CD4-positive, alpha-beta T cell treated with Interleukin-15 for 1 hour (primary cell): Measurements from ENCODE around the gene GPSM3.

Experiments used
- DNase-seq: peaks from one replicate; pipeline ENCODE4 v3.0.0-alpha.2; 2020

The GPSM3 gene

DNA sequence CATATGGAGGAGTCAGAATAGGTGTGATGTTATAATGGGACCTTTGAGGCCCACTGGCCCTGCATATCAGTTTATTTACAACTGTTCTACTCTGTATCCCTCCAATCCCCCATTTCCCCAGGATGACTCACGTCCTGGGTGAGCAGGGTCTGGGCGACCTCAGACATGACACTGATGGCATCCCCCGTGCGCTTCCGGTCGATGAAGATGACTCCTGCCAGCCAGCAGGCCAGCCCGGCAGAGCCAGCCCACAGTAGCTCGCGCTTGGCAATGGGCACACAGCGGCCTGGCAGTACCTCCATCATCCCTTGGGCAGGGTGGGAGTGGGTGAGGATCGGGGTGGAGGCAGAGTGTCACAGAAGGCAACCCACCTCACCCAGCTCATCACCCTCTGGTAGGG is 22.1 kb downstream of the GPSM3 start:
- DNase-seq = no peak

DNA sequence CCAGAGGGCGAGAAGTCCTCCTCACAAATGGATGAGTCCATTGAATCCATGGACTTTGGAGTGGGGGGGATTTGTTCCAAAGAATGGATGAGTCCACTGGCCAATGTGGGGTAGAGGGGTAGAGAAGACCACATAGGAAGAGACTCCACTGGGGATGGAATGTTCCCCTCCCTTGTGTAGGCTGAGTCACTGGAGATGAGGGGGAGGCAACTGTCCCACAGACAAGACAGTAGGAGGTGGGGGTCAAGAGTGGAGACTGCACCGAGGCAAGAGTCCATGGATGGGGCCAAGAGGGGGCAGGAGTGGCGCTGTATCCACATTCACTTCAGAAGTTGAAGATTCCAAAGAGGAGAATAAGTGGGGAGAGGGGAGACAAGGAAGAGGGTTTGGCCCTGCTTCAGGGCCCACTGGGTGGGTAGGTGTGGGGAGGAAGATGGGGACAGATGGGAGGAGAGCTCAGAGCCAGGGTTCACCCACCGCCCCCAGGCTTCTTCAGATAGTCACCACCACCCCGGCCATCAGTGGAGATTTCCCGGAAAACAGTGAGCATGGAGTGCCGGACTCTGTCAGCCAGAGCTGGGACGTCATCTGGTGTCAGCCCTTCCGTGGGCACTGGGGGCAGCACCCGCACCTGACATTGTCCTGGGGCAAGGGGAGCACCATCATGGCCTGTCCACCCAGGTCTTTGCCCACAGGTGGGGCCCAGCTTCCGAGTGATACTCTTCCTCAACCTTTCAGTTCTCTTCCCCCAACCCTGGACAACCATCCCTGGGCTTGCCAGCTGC is 23.4 kb downstream of the GPSM3 start:
- no peak for DNase-seq

GRCh38 chr6:32168350-32168749 is 24.1 kb downstream of the GPSM3 start:
- no peak for DNase-seq

- DNase-seq = no peak
Measured at GRCh38 chr6:32167761-32168262, 24.6 kb downstream of the GPSM3 start.

DNA sequence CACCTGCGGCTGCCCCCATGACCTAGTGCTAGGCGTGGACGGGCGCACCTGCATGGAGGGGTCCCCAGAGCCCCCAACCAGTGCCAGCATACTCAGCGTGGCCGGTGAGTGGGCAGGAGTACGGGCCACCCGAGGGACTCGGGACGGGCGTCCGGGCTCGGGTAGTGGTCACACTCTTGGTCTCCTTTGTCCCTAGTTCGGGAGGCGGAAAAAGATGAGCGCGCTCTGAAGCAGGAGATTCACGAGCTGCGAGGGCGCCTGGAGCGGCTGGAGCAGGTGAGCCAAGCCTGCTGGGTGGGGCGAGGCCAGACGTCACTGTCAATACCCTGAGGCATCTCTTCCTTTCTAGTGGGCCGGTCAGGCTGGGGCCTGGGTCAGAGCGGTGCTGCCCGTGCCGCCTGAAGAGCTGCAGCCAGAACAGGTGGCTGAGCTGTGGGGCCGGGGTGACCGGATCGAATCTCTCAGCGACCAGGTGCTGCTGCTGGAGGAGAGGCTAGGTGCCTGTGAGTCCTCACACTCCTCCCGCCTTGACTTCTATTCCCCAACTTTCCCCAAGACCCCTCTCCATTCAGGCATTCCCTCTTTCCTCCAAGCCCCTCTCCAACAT is 25.2 kb downstream of the GPSM3 start:
- DNase-seq = no peak

- DNase-seq = no peak
Measured at GRCh38 chr6:32166411-32167061, 25.9 kb downstream of the GPSM3 start.

- DNase-seq = no peak
Measured at GRCh38 chr6:32164295-32164694, 28.1 kb downstream of the GPSM3 start, which contains the start of gene EGFL8. EGFL8 (plus strand) TSS chr6:32164595; CDS start chr6:32166166, 1,571 bp downstream.

DNA sequence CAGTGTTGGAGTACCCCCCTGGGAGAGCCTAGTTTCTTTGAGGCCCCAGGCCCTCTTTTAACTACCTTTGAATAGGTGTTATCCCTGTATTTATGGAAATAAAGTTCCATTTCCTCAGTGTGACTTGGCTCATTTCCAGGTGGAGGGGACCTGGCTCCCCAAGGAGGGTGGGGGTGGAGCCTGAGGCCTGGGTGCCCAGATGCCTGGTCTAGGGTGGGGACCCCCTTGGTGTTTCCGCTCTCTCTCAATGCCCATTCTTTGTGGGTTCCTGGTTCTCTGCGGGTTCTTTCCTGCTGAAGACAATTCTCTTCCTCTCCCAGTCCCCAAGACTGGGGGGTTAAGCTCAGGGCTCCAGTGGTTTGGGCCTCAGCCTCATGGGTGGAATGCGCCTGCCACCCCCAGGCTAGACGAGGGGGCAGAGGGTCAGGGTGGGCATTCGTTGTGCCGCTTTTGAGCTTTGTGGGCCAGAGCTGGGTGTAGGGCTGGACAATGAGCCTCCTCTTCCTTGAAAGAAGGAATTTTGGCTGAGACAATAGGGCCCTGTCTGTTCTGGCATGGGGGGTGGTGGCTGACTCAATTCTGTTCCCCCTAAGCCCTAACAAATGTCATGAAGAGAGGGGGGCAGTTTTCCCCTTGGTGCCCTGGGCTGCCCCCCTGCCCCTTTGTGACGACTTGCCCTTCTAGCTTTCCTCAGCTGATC is 28.7 kb downstream of the GPSM3 start:
- no peak for DNase-seq

- no peak for DNase-seq
Measured at GRCh38 chr6:32158052-32158451, 34.4 kb downstream of the GPSM3 start.

DNA sequence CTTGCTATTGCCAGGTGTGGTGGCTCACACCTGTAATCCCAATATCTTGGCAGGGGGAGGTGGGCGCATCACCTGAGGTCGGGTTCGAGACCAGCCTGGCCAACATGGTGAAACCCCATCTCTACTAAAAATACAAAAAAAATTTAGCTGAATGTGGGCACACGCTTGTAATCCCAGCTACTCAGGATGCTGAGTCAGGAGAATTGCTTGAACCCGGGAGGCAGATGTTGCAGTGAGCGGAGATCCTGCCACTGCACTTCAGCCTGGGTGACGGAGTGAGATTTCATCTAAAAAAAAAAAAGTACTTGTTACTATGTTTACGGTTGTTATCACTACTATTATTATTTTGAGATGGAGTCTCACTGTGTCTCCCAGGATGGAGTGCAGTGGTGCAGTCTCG is 35.6 kb downstream of the GPSM3 start:
- no peak for DNase-seq

GRCh38 chr6:32154514-32155161 is 37.8 kb downstream of the GPSM3 start:
- peak; percentile 75 for DNase-seq

DNA sequence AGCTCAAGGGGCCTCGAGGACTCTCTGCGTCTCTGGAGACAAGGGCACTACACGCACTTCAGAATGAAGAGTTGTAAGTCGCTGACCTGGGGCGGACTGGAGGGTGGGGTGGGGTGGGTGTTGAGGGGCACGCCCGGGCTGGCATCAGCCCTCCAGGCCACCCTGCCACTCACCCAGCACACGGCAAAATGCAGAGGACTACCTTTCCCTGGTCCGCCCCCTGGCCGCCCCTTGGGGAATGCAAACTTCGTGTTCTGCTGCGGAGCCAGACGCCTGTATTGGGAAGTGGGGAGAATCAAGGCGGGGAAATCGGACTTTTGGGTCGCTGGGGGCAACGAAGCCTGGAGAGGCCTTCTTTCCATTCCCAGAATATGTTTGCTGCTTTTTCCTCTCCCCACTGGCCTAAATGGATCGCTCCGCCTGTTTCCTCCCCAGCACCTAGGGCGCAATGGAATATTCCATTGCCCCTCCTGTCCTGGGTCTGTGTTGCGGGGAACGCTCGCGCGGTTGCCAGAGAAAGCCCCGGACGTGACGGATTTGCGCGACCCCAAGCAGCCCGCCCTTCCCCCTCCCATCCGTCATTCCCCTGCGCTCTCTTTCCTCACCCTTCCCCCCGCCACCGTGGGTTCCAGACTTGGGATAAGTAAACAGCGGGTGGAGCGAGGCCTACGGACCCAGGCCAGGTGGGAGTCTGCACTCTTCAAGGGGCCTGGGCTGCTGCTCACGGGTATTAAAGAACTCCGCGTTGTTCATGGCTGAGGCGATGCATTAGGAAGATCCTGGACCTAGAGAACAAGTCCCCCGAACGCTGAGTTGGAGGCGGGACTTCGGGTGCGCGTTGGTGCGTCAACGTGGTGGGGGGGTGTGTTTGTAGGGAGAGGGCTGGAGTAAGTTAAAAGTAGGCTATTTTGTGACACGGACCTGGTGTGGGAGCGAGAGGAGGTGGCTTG is 38.6 kb downstream of the GPSM3 start, which contains the start of gene PPT2:
Gene PPT2, plus strand, starts transcription at position 578 of the 950 bp plus-strand sequence. CDS start 454 bp downstream, outside the sequence.
- peak; percentile 78 for DNase-seq

- DNase-seq = no peak
Measured at GRCh38 chr6:32152769-32153563, 39.5 kb downstream of the GPSM3 start.

GRCh38 chr6:32151863-32152768 is 40.3 kb downstream of the GPSM3 start, which contains the start of gene PRRT1:
PRRT1 (minus strand) TSS chr6:32151939; CDS start chr6:32151827, 112 bp downstream.
- DNase-seq = no peak

GRCh38 chr6:32151181-32151862 is 41.1 kb downstream of the GPSM3 start:
- no peak for DNase-seq

DNA sequence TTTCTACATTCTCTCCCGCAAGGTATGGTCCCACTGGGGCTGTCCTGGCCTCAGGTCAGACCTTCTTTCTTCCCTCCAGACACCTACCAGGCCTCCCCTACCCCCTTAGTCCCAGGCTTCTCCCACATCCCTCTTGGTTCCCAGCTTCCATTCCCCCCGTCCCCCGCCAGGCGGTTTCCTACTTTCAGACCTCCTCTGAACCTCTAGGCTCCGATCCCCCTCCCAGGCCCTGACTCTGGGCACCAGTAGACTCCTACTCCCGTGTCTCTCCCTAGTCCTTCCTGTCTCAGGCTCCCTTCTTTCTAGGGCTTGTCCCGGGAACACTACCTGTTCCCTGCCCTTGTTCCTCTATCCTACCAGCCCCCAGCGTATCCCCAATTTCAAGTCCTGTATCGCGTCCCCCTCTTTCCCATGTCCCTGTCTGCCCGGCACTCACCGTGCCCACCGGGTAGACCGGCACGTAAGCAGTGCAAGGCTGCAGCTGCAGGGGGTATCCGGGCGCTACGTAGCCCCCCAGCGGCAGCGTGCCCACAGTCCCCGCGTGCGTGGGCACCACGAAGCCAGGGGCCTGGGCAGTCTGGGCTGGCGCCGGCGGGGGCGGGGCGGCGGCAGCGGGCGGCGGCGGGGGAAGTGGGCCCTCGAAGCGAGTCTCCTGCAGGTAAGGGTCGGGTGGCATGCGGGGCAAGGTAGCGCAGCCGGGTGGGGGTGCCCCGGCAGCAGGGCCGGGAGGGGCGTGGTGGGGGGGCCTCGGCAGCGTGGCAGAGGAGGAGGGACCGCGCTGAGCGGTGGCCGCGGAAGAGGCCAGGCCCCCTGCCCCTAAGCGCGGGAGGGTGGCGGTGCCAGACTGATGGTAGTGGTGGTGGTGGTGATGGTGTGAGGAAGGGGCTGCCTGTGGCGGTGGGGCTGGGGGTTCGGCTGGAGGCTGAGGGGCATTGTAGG is 42.2 kb downstream of the GPSM3 start:
- DNase-seq = no peak

DNA sequence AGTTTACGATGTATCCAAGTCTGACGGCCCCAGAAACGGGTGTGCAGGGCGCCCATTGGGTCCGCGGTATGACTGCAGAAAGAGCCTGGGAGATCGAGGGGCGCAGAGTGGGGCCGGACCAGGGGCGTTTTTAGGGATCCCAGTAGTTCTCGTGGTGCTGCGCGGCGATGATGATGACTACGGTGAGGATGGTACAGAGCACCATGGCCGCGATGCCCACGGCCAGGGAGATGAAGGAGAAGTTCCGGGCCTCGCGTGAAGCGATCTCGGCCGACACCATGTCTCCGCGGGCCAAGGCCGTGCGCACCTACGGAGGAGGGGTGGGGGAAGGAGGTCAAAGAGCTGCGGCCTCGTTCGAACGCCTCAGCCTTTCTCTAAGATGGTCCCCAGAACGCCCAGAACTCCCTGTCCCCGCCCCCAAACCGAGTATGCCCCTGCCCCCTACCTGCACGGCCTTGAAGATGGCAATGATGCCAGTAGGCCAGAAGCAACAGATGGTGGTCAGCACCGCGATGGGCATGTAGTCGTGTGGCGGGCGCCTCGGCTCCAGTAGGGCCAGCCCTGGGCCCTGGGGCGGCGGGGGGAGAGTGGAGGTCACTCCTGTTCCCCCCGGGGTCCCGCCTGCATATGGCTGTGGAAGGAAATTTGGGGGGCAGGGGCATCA is 43.2 kb downstream of the GPSM3 start:
- peak; percentile 22 for DNase-seq
